Peyer's patch (tissue), 4 donors: ENCODE measurements around the gene ATP2A1.

Experiments
- POLR2A ChIP-seq, 2 donors: fragments of 450-650 bp; IDR thresholded peaks; one replicate each; pipeline ENCODE4 v1.5.1; 2017; ENCODE audit warnings: antibody characterized with exemption in 2 of 2, mild to moderate bottlenecking in 2 of 2, moderate library complexity in 2 of 2
- TF ChIP-seq, protein P1 (sequence below), 6 experiments: fragments of 450-650 bp in 4 of 6; fragments of 200-600 bp in 2 of 6; sonication (generic) in 1 of 6; IDR thresholded peaks; one replicate each; pipeline ENCODE4 v1.5.1; 2017 to 2019; ENCODE audit warnings: antibody characterized with exemption in 6 of 6, mild to moderate bottlenecking in 3 of 6, moderate library complexity in 1 of 6

DNA sequence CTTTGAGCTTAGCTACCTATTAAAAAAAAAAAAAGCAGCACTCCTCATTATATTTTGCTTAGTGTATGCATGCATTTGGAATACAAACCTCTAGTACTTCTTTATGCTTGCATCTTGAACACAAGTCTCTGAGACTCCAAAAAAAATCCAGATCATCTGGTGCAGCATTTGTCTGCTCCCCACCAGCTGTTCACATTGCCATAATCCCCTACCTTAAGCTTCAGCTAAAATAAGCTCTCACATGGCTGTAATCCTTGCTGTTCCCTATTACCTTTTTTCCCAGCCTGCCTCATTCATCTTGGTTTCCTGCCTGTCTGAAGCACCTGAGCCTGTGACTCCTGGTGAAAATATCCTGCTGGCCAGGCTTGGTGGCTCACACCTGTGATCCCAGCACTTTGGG lies 65.0 kb downstream of the ATP2A1 start:
- TF ChIP-seq, protein P1, sequence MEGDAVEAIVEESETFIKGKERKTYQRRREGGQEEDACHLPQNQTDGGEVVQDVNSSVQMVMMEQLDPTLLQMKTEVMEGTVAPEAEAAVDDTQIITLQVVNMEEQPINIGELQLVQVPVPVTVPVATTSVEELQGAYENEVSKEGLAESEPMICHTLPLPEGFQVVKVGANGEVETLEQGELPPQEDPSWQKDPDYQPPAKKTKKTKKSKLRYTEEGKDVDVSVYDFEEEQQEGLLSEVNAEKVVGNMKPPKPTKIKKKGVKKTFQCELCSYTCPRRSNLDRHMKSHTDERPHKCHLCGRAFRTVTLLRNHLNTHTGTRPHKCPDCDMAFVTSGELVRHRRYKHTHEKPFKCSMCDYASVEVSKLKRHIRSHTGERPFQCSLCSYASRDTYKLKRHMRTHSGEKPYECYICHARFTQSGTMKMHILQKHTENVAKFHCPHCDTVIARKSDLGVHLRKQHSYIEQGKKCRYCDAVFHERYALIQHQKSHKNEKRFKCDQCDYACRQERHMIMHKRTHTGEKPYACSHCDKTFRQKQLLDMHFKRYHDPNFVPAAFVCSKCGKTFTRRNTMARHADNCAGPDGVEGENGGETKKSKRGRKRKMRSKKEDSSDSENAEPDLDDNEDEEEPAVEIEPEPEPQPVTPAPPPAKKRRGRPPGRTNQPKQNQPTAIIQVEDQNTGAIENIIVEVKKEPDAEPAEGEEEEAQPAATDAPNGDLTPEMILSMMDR (IDR thresholded peaks at IDR 0.05): no peak
- TF ChIP-seq POLR2A (IDR thresholded peaks at IDR 0.05): no peak
